Stimulated activated CD8-positive, alpha-beta memory T cell treated with anti-CD3 and anti-CD28 coated beads, Interleukin-12 subunit alpha, Interleukin-12 subunit beta, amount 100 ng/mL, for 1 hour (primary cell): ENCODE measurements around the gene INO80C.

ENCODE experiments used
- DNase-seq: peaks from one replicate; pipeline ENCODE4 v3.0.0-alpha.2; 2020; ENCODE audit warnings: low read depth

Gene INO80C, protein sequence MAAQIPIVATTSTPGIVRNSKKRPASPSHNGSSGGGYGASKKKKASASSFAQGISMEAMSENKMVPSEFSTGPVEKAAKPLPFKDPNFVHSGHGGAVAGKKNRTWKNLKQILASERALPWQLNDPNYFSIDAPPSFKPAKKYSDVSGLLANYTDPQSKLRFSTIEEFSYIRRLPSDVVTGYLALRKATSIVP

DNA sequence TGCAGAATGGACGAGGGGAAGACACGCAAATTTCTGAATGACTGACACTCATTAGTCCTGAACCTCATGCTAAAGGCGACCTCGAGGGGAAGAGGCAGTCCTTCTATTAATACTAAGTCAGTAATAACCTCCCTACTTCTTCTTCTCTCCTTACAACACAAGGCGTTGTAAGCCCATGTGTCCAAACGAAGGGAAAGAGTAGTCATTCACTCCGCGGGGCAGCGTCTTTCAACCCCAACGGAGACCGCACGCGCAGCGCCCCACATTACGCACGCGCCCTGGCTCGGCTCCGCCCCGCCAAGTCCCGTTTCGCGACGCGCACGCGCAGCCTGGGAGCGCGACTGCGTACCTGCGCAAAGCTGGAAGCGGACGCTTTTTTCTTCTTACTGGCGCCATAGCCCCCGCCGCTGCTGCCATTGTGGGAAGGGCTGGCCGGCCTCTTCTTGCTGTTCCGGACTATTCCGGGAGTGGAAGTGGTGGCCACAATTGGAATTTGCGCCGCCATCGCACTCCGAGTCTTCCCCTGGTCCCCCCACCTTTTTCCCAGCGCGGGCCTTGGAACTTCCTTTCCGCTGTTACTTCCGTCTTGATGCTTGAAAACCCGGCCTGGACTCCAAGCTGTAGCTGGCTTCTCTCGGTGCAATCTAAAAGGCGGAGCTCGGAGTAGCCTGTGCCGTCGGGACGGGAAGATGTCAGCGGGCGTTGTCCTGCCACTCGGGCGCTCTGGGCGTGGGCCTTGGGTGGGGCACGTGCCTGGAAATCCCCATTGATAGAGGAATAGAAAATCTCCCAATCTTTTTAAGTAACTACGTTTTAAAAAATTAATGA is at the start of gene INO80C:
INO80C (minus strand) TSS at position 591 of the 828 bp plus-strand sequence; CDS start at position 505, 86 bp downstream.
- peak; percentile 89 for DNase-seq

DNA sequence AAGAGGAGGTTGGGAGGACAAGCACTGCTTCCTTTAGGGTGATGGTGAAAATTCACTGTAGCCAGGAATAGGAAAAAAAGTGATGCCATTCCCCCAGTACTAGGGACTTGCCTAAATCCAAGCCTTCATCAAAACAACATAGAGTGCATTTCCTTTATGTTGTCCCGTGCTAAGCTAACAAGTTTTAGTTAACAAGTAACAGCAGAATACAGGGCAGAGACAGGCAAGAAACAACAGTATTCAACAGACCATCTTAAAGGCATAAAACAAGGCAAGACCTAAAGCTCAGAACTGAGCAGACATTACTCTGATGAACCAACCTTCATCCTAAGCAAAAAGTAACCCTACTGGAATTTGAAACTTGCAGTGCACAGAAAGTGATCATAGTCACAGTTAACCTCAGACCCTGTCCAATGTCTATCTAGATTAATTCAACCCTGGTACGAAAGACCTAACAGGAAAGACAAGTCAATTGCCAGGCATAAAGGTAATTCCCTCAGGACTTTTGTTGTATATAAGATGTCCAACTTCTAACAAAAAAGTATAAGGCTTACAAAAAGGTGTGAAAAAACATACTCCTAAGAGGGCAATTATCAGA is 49.3 kb upstream of the INO80C start:
- no peak for DNase-seq

DNA sequence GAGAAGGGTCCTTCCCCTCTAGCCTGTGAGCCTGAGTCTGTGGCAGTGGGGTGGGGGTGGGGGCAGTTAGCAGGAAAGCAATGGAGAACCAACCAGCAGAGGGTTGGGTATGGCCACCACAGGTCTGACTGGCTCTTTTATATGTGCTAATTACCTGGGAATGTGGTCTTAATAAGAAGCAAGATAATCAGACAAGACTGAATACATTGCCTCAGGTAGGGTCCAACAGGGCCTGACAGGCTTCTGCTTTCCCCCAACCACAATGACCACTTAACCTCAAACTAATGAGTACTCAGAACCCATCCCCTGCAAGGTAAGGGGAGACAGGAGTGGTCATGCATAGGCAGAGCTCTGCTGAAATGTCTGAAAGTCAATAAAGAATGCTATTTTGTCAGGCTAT is 44.6 kb upstream of the INO80C start:
- no peak for DNase-seq

DNA sequence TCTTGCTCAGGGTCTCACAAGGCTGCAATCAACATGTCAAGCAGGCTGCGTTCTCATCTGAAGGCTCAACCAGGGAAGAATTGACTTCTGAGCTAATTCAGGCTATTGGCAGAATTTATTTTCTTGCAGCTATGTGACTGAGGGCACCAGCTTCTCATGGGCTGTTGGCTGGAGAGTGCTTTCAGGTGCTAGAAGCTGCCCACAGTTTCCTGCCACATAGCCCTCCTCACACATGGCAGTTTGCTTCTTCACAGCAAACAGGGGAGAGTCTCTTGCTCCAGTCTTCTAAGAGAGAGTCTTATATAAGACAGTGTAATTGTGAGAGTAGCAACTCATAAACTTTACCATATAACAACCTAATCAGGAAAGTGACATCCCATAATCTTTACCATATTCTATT is 37.5 kb upstream of the INO80C start:
- DNase-seq: no peak

DNA sequence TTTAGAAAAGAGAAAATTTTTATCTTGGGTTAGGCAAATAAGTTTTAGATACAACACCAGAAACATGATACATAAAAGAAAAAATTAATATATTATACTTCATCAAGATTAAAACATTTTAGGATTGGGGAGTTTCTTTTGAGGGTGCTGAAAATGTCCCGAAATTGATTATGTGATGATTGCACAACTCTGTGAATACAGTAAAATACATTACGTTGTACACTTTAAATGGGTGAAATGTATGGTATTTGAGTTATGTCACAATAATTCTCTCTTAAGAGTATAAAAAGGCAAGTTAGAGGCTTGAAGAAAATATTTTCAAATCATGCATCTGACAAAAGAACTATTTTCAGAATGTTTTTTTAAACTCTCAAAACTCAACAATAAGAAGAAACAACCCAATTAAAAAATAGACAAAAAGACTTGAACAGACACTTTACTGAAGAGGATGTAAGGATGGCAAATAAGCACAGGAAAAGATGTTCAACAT is 36.2 kb upstream of the INO80C start:
- DNase-seq: no peak

DNA sequence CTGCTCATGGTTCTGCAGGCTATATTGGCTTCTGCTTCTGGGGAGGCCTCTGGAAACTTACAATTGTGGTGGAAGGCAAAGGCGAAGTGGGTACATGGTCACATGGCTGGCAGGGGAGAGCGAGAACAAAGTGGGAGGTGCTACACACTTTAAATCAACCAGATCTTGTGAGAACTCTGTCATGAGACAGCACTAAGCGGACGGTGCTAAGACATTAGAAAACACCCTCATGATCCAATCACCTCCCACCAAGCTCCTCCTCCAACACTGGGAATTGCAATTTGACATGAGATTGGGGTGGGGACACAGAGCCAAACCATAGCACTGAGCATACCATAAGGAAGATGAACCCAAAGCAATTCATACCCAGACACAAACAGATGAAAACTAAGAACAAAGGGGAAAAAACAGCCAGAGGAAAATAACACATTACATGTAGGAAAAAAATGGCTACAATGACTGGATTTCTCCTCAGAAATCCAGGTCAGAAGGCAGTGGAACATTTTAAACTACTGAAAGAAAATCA is 31.1 kb upstream of the INO80C start:
- no peak for DNase-seq

DNA sequence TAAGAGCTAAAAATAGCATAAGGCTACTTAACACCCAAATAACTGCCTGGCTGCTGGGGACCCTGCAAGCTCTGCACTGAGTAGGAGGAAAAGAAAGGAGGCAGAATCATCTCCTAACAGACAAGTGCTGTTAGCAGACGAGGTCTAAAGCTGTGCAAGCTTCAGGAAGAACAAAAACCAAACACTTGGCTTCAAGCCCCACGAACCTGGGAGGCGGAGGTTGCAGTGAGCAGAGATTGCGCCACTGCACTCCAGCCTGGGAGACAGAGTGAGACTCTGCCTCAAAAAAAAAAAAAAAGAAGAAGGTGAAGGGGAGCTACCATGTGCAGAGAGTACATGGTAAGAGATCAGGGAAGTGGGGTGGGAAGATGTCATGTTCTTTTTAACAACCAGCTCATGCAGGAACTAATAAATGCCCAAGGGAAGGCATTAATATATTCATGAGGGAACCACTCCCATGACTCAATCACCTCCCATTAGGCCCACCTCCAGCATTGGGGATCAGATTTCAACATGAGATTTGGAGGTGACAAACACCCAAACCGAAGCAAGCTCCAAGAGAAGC is 28.8 kb upstream of the INO80C start:
- DNase-seq: no peak

DNA sequence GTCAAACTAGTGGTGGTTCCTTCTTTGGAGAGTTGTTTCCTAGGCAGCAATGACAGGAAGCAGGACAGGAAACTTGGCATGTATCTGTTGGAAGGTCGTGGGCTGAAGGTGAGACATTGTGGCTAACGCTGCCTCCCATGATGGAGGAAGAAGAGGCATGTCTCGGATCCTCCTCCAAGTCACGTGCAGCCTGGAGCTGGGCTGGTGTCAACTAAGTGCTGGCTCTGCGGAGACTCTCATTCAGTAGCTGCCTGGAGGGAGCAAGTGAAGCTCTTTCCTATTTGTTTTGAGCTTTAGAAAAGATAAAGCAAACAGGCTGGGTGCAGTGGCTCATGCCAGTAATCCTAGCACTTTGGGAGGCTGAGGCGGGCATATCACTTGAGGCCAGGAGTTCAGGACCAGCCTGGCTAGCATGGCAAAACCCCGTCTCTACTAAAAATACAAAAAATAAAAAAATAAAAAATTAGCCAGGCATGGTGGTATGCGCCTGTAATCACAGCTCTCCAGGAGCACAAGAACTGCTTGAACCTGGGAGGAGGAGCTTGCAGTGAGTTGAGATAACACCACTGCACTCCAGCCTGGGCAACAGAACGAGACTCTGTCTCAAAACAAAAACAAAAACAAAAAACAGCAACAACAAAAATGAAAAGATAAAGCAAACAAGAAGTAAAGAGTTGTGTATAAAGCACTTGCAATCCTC is 28.2 kb upstream of the INO80C start:
- DNase-seq: no peak

DNA sequence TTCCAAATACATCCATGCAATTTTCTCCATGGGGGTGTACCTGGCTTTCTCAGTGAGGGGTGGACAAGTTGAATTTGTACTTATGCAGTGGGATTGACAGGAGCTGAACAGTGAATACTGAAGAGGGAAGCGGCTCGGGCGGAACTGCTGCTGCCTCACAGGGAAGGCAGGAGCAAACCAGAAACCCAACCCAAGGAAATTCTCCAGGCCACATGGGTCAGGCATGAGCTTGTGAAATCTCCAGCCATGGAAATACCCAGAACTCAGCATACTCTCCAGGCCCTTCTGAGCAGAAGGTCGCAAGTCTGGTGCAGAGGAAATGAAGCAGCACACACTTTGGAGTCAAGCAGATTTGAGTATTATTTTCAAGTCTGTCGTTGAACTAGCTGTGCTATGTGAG is 26.5 kb upstream of the INO80C start:
- no peak for DNase-seq

DNA sequence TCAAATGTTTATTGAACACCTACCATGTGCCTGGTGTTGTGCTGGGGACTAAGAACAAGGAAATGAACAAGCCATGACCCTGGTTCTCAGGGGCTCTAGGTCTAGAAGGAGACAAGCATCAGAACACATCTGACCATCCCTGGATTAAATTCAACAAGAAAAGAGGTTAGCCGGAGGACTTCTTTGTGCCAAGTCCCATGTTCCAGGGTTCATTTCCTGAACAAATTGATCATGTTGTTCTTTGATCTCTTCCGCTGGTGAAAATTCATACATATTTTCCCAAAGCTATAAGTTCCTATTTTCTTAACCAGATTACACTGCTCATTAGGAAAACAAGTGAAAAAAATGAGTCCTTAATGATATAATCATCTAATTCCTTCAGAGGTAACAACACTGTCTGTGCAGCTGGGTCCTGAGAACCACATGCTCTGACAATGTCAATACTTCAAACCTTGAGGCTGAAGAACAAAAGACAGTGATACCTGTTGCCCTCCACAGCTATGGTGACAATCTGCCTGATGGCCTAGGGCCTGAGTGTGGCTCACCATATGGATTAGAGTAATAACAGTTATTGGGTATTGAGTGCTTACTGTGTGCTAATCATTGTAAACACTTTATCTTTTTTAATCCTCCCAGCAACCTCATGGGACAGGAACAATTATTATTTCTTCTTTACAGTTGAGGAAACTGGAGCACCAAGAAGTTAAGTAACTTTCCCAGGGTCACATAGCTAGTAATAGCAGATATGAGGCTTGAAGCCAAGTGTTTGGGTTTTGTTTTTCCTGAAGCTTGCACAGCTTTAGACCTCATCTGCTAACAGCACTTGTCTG is 24.6 kb upstream of the INO80C start:
- DNase-seq: no peak

DNA sequence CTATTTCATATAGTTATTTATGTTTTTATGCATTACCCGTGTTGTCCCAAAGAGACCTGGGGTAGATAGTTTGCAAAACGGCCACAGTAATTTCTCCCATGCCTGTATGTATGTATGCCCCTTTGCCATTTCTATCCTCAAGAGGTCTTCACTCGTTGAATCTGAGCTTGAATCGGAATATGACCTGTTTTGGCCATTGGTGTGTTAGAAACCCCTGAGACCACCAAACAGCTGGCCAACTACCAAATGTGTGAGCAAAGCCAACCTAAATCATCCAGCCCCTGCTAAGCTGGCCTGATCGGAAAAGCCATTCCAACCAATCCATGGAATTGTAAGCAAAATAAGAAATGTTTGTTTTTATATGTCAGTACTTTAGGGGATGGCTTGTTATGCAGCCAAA is 23.4 kb upstream of the INO80C start:
- DNase-seq: no peak

DNA sequence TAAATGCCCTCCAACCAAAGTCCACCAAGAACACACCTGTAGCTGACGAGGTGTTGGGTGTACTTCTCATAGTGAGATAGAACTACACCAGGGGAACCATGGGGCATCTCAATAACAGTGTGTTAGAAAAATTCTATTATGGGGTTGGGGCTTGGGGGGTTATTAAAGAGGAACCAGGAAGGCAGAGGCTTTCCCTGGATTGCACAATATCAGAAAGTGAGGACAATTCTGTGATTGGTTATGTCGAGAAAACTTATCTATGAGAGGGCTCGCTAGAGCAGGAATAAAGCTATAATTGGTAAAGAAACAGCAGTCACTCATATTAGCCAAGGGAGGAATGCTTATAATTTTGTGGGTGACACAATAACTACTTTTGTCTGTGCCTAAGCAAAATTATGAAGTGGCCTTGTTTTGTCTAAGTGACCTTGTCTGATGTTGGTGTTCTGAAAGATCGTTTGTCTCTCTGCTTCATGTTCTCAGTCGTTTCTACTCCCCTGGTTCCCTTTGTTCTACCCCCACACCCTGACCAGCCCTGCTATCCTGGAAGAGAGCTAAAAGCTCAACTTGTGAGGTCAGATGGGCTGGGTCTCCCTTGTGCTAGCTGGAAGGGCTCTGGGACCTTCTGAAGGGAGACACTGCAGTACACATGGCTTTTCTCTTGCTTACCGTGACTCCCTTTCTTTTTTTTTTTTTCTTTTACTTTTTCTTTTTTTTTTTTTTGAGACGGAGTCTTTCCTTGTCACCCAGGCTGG is 21.6 kb upstream of the INO80C start:
- DNase-seq: no peak

DNA sequence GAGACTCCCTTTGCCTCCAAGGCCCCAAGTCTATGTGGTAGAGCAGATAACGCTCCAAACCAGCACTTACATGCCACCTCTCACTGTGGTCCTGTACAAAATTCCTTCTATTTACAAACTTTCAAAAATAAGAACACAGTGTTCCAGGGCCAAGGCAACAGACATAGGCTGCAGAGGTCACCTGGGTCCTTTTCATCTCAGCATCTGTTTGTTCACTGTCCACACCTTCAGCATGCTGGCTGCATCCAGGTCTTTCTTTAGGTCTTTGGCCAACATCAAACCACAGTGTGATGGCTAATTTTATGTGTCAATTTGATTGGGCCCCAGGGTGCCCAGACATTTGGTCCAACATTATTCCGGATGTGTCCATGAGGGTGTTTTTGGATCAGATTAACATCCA is 20.0 kb upstream of the INO80C start:
- no peak for DNase-seq

DNA sequence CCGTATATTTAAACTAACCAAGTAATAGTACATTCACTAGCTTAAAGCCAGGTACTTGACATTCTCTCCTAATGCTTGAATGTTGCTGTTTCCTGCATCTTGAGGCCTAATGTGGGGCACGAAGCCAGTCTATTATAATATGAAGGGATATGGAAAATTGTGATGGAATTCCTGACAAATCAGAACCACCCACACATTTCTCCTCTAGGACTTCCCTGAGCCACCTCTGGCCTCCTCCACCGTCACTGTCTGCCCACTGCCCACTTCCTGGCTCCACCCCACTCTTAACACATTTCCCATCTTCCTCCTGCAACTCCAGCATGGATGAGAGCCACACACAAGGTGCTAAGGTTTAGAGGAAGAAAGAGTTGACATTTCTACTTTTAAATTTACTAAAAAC is 19.0 kb upstream of the INO80C start:
- no peak for DNase-seq

DNA sequence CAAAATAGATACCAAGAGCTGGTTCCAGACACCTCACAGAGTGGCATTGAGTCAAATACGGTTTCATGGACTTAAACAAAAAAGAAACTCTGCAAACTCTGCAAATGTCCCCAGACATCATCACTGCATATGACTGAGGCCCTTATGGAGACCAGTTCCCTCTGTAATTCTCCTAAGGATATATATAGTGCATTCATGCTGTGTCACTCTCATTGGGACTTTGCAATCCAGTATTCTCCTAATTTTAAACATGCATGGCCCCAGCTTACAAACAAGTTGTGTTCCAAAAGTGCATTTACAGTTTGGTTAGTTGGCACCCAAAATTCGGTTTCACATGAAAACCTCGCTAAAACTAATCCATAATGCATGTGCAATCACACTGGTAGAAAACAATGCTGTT is 18.6 kb upstream of the INO80C start:
- DNase-seq: no peak

DNA sequence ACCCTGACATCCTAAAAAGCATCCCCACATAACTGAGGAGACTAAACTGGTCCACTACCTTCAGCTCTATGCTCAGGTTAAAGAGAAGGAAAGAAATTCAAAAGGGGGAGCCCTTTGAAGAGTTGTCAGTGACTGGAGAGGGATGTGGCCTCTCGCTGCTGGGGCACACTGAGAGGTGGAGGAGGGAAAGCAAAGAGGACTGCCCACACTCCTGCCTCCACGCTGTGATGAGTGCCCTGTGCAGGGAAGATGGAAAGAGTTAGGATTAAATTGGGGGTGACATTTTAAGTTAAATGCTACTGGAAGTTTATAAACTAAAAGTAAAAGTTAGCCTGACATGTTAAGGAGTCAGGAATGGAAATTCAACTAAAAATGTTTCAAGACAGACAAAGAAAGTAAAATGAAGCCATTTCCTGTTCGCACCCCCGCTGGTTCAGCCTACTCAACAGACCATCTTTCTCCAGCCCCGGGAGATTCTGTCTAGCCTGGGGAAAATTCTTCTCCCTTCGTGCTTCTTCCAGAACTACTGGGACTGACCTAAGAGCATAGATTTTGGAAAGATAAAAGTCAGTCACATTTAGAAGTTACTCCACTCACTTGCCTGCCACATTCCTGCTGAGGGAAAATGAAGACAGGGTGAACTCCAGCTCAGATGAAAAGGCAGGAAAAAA is 17.8 kb upstream of the INO80C start:
- no peak for DNase-seq

DNA sequence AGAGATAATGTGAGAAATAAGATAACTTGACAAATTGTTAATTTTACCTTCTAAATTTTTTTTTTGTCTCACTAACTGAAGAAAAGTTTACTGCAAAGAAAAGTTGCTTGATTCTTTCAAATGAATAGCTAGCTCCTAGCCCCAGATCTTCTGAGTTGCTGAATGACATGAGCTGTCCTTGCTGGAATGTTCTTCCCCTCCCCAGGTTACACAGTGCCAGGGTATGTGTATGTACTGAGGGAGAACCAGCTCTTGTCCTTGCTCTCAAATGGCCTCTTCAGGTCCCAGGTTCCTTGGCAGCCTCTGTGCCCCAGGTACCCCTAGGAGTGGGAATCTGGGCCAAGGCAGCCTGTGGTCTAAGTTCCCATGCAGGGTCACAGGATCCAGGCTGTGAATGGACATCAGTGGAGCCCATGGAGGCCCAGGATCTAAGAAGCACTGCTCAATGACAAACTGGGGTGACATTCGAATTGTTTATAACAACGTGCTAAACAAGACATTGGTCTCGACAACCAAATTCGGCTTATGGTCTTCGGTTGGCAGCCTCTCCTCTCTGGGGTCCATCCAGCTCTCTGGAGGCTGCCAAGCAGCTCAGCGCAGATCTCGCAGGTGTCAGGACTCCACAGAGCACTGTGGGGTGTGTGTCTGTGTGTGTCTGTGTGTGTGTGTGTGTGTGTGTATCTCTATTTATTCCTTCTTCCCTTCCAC is 17.1 kb upstream of the INO80C start:
- no peak for DNase-seq

DNA sequence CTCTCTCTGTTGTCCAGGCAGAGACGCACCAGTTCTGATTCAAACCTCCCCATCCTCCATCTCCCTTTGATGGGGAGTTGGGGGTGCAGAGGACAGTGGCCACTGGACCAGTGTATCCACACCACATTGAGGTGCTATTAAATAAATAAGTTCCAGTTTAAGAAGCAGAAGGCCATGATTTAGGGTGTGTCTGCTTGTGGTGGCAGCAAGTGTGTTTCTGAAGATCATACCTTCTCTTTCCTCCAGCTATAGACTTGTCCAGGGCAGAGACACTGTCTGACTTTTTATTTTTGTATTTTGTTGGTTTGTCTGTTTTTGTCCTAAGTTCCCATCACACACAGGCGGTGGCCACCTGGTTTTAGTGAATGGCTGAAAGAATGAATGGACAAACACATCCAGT is 16.5 kb upstream of the INO80C start:
- DNase-seq: no peak
